Kidney (tissue), 14 donors: ENCODE data around the gene MACROD1. TPM values are rescaled to one million over a fixed set of nuclear protein-coding genes. Genes with fewer than 3 reads are reported as not detected.

Experiments used
- DNase-seq, 5 donors: peaks; one replicate each; pipeline ENCODE4 v3.0.0-alpha.2; 2013 to 2020
- FAIRE-seq: peaks from 2 replicates; lab custom pipeline; 2012; peaks lifted over from hg19 to GRCh38; lab: Jason Lieb, UNC
- H3K27ac ChIP-seq, 2 donors: one replicate each; pipeline ENCODE4 v1.7.0; 2013; ENCODE audit warnings: low read depth in 2 of 2, low read length in 2 of 2, inconsistent platforms in 1 of 2
- H3K27me3 ChIP-seq: one replicate; pipeline ENCODE4 v1.7.1; 2013; ENCODE audit warnings: low read length, inconsistent platforms; ENCODE audit not compliant: control insufficient read depth, insufficient read depth
- H3K36me3 ChIP-seq, 3 donors: one replicate each; pipeline versions ENCODE4 v1.7.0 to v1.7.1; 2013; ENCODE audit warnings: low read length in 3 of 3, control low read depth in 1 of 3, inconsistent platforms in 1 of 3; ENCODE audit not compliant: insufficient read depth in 3 of 3, control insufficient read depth in 2 of 3
- H3K4me1 ChIP-seq, 3 donors: one replicate each; pipeline versions ENCODE4 v1.7.0 to v1.7.1; 2013; ENCODE audit warnings: low read length in 3 of 3, inconsistent platforms in 1 of 3, low read depth in 1 of 3; ENCODE audit not compliant: control insufficient read depth in 2 of 3, insufficient read depth in 2 of 3
- H3K4me3 ChIP-seq, 3 donors: one replicate each; pipeline versions ENCODE4 v1.7.0 to v1.8.1; 2013; ENCODE audit warnings: low read length in 3 of 3, control low read depth in 1 of 3, inconsistent platforms in 1 of 3
- H3K9ac ChIP-seq, 3 donors: one replicate each; pipeline versions ENCODE4 v1.7.0 to v1.7.1; 2013; ENCODE audit warnings: low read length in 3 of 3, control low read depth in 1 of 3, inconsistent platforms in 1 of 3
- H3K9me3 ChIP-seq, 3 donors: one replicate each; pipeline versions ENCODE4 v1.7.0 to v1.7.1; 2013; ENCODE audit warnings: low read length in 3 of 3, control low read depth in 1 of 3, inconsistent platforms in 1 of 3; ENCODE audit not compliant: control insufficient read depth in 2 of 3, insufficient read depth in 1 of 3
- intact Hi-C: fragments of 100-400 bp; cut with DNase I; formaldehyde crosslinking; loops from one replicate; pipeline ENCODE4 v1.11.1; 2022
- polyA plus RNA-seq: library from polyadenylated mRNA; stranded (reverse); fragments of 350-450 nt; fragmentation: Illumina TruSeq; extraction: RNeasy Lipid Tissue Mini Kit (QIAGEN cat#74804); gene quantifications from one replicate; pipeline ENCODE4 v1.2.3, GENCODE V29; 2014; ENCODE audit warnings: low read depth, low replicate concordance; ENCODE audit not compliant: insufficient read depth
- total RNA-seq: library from RNA; stranded (reverse); fragmentation: NEBNext Ultra II Directional; extraction: Animal tissue kit (Norgen Biotek cat#: 25700); gene quantifications from one replicate; pipeline ENCODE4 v1.2.1, GENCODE V29; 2021
- TF ChIP-seq, protein P1 (sequence below): IDR thresholded peaks from 3 replicates; pipeline ENCODE4 v1.5.1; 2012; ENCODE audit warnings: mild to moderate bottlenecking, moderate library complexity, borderline replicate concordance; ENCODE audit not compliant: insufficient read depth; ENCODE audit errors: extremely low read depth
- donor health status: control.
- donor health status: control.
- donor health status: control.
- donor health status: control.
- donor health status: control.
- donor health status: DM: yes; HTN: yes; CAD: no.
- donor health status: Normal renal cell carcinoma (clear cell type).

Gene MACROD1
- total and polyA plus RNA-seq, 2 donors from 2014 or later: 27.8 to 176 TPM

DNA sequence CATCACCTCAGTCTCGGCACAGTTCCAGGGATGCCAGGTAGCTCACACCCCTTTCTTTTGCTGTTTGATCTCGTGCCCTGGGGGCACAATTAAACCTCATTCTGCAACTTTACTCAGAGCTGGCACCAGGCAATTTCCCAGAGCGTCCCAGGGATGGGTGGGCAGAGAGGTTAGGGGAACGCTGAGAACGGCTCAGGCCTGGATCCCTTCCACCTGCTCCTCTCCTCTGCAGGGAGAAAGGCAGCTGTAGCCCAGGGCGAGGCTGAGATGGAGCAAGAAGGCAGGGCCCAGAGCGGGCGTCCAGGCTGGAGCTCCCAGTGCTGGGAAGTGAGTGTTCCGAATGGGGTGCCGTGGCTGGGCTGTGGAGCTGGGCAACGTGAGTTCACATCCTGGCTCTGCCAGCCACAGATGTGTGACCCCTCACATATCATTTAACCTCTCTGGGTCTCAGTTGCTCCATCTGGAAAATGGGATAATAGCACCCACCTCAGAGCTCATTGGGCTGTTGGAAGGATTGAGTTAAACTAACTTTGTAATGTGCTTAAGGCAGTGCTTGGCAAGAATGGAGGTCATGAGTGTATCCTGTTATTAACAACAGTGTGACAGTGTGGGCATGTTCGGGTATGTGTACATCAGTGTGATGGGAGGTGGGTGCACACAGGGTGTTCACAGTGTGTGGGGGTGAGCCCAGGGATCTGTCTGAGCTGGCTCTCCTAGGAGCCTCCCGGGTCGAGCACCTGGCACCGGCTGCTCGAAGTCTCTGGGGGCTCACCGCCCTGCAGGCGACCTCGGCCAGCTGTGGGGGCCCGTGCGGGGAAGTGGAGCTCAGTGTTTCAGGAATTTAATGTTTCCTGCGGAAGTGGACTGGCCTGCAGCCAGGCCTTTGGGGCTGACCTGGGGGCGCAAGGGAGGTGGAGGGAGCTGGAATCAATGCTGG, 164.2 kb downstream of the MACROD1 start:
- DNase-seq: peak; percentile 74 to 90 (median 78)
- Histone ChIP-seq H3K9ac (no peak overlapping the region), H3K27ac (no peak overlapping the region), H3K36me3 (peaks cover 0 to 6% (median 4%) of the 10 kb centered on the region in 3 donors), H3K4me3 (peak overlapping the region in 2 of 3 donors; percentile 11 to 17), H3K9me3 (no peaks in the 10 kb centered on the region), H3K4me1 (peaks cover 0 to 33% (median 7%) of the 10 kb centered on the region in 3 donors), H3K27me3 (no peaks in the 10 kb centered on the region)
- no peak for FAIRE-seq
- TF ChIP-seq, protein P1, sequence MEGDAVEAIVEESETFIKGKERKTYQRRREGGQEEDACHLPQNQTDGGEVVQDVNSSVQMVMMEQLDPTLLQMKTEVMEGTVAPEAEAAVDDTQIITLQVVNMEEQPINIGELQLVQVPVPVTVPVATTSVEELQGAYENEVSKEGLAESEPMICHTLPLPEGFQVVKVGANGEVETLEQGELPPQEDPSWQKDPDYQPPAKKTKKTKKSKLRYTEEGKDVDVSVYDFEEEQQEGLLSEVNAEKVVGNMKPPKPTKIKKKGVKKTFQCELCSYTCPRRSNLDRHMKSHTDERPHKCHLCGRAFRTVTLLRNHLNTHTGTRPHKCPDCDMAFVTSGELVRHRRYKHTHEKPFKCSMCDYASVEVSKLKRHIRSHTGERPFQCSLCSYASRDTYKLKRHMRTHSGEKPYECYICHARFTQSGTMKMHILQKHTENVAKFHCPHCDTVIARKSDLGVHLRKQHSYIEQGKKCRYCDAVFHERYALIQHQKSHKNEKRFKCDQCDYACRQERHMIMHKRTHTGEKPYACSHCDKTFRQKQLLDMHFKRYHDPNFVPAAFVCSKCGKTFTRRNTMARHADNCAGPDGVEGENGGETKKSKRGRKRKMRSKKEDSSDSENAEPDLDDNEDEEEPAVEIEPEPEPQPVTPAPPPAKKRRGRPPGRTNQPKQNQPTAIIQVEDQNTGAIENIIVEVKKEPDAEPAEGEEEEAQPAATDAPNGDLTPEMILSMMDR: no peak
- intact Hi-C loops: no loop called here

DNA sequence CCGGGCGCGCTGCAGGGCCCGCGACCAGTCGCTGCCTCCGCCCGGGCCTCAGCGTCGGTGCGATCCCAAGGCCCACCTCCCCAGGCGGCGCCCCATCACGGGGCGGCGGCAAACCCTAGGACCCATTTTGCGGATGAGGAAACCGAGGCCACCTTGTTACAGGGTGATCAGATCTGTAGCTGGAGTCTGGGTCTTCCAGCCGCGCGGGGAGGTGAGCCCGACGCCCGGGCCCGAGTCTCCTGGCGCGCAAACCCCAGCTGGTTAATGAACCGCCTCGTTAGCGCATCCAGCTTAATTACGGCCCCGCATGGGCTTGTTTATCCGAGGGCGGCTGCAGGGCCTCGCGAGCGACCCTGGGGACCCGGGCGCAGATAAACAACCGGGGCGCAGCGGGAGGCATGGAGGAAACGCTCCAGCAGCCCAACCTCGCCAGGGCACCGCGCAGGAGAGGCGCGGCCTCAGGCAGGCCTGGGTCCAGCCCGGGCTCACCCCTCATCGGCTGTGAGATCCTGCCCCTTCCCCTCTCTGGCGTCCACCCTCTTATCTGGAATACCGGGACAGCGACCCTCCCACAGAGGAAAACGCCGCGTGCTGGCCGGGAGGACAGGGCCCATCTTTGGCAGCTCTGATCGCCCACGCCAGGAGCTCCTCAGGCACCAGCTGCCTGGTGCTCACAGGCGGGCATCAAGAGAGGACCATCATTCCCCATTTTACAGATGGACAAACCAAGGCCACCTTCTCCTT, 165.0 kb downstream of the MACROD1 start:
- H3K9ac ChIP-seq: peak overlapping the region in 2 of 3 donors; percentile 32 to 40
- peak in 3 of 5 donors; percentile 18 to 77 (median 33) for DNase-seq
- intact Hi-C loops: no loop called here
- TF ChIP-seq, protein P1: no peak
- peaks cover 0 to 8% (median 6%) of the 10 kb centered on the region in 3 donors for H3K36me3 ChIP-seq
- peak overlapping the region in 1 of 2 donors; percentile 17 for H3K27ac ChIP-seq
- FAIRE-seq: no peak
- peak overlapping the region in 1 of 3 donors; percentile 37 for H3K4me3 ChIP-seq
- peaks cover 0 to 33% (median 0%) of the 10 kb centered on the region in 3 donors for H3K4me1 ChIP-seq
- H3K9me3 ChIP-seq: no peaks in the 10 kb centered on the region
- no peaks in the 10 kb centered on the region for H3K27me3 ChIP-seq

DNA sequence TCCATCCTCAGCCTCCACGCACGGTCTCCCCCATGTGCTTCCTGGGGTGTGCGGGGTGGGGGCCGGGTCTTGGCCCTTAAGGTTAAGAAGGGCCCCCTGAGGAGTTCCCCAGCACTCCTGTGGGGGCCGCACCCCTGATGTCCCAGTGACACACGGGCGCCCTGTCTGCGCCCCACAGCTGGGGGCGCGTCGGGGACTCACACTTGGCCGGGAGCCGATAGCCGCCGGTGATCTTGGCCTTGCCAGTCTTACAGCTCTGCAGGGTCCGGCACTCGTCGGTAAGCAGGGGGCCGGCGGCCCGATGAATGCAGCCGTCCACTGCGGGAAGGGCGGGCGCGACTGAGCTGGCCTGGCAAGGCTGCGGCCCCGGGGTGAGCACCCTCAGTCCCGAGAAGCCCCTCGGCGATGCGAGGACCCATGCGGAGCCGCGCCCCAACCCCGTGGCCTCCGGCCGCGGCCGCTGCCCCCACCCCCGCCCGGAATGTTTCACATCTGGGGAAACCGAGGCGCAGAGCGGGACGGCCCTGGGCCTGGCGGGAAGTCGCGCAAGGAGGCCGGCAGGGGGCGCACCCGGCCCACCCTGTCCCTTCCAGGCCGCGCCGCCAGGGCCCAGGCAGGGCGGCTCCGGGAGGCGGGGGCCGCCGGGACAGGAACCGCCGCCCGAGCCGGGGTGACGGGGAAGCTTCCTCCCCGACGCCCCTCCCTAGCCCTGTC, 165.7 kb downstream of the MACROD1 start:
- Histone ChIP-seq H3K36me3 (peaks cover 0 to 8% (median 6%) of the 10 kb centered on the region in 3 donors), H3K9me3 (no peaks in the 10 kb centered on the region), H3K4me1 (peaks cover 0 to 32% (median 0%) of the 10 kb centered on the region in 3 donors), H3K9ac (no peak overlapping the region), H3K27me3 (no peaks in the 10 kb centered on the region), H3K4me3 (peak overlapping the region in 1 of 3 donors; percentile 37), H3K27ac (no peak overlapping the region)
- TF ChIP-seq, protein P1: peak; percentile 93
- intact Hi-C loops: no loop called here
- FAIRE-seq: no peak
- peak; percentile 72 to 93 (median 88) for DNase-seq
